Measurements from ENCODE around the gene DOK4. TPM values are rescaled to one million over a fixed set of nuclear protein-coding genes. Genes with fewer than 3 reads are reported as not detected.

Gene DOK4
- total RNA-seq, 1 donor from 2014 or later: 3.6 TPM

DNA sequence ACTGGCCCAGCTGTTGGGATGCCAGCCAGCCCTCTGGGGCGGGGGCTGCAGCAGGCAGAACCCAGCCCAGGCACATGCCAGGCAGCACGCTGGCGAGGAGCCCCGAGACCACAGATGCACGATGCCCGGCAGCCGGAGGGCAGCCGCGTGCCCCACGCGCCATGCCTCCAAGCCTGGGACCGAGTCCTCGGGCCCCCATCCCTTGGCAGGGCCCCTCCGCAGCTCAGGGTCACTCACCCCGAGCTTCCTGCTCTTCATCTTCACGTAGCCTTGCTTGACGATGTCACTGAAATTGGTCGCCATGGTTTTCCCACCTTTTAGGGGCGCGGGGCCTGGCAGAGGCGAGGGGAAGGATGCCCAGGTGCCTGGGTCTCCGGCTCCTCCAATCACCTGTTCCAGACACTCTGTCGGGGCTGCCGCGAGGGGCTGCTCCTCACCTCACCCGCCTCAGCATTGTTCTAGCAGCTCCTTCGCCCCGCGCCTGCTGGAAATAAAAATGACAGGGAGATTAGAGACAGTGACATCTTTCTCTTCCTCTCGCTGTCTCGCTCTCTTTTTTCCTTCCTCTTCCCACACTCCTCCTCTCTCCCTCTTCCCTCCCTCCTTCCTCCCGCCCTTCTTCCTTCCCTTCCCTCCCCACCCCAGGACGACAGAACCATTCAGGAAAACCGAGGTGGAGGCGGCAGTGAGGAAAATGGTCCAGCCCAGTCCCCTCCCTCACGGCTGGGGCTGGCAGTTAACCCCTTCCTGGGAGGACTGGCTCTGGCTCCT lies 6.9 kb downstream of the DOK4 start:
- intact Hi-C loops (cut with micrococcal nuclease): no loop called here

DNA sequence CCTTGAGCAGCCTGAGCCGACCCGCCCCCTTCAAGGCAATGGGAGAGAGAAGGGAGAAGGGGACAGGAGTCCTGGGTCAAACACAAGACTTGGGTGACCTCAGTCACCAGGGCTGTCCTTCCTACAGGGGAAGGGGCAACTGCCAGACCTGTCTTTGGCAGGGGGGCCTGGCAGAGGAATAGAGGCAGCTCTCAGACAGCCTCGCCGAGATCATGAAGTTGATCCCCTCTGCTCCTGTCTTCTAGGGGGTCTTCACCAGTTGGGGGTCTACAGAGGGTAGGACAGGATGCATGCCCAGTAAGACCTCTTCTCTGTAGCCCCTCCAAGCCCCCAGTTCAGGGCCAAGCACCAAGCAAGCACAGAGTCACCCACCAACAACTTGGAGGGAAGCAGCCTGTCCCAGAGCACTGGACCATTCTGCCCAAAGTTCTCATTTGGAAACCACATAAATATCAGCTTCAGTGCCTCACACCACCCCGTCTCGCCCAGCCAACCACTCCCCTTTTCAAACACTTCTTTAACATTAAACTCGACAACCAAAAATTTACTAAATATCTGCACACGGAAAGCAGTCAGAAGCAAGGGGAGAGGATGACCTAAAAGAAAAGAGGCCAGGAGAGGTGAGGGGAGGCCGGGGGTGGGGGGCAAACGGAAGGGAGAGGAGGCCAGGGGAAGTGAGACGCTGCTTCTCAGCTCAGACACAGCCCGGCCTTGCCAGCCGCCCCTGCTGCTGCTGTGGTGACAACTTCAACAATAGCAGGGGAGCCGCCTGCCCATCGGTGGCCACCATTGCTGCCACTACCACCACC lies 7.7 kb downstream of the DOK4 start:
- intact Hi-C loops (cut with micrococcal nuclease): no loop called here

DNA sequence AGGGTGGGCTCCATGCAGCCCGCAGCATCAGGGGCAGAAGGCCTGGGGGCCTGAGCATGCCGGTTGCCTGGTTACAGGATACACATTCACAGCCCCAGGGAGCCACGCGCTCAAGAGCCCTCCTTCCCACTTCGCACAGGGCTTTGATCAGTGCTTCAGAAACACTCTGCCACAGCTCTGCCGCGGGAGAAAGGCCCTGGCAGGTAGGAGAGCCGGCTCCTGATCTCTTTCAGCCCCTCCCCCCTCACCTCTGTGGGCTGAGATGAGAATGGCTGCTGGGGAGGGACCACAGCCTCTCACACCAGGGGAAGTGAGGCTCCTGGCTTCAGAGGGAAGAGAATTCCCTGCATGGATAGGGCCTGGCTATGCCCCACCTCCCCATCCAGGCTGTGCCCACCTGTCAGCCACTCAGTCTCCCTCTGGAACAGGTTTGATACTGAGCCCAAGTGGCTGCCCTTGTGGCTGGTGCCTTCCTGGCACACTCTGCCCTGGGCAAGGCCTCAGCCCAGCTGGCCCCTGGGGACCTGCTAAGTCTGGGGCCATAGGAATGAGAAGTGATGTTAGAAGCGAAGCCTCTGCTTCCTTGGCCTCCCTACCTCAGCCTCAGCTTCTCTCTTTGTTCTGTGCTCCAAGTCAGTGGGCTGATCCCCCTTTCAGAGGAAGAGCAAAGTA lies 8.6 kb downstream of the DOK4 start:
- intact Hi-C loops (cut with micrococcal nuclease): no loop called here

DNA sequence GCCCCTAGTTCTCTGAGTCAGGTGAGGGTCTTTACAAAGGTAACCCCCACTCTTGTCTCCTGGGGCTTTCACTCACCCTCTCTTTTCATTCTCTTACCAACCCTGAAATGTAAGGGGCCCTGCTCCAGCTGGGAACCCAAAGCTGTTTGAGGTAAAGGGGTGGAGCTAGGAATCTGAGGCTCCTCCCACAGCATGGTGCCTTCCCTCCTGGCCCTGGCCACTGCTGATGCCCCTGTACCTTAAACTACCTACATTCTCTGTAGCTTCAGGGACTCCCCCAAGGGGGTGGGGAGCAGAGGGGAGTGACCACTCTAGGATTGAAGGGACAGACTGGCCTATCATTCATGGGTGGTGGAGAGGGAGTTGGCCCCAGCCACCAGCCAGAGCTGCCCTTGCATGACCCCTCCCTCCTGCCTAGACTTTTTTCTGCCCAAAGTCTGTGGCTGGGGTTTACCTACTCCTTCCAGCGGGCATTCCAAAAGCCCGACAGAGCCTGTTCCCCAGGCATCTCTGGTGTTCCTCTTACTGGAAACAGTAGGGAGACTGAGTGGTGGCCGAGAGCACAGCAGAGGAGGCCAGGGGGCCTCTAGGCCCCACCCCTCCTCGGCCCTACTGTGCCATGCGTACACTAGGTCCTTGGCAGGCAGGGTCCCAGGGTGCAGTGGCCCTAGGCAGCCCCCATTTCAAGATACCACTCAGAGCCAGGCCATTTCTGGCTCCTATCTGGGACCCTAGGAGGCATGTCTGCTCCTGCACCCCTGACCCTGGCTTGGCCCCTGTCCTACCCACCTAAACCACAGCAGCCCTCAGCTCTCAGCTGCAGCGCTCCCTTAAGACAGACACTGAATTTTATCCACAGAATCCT lies 9.5 kb downstream of the DOK4 start:
- intact Hi-C loops (cut with micrococcal nuclease): loop anchor here (1.0 kb wide), 3 partner anchors 10 to 43 kb away; partner anchors contain the start of genes CIAPIN1, COQ9 and DOK4

DNA sequence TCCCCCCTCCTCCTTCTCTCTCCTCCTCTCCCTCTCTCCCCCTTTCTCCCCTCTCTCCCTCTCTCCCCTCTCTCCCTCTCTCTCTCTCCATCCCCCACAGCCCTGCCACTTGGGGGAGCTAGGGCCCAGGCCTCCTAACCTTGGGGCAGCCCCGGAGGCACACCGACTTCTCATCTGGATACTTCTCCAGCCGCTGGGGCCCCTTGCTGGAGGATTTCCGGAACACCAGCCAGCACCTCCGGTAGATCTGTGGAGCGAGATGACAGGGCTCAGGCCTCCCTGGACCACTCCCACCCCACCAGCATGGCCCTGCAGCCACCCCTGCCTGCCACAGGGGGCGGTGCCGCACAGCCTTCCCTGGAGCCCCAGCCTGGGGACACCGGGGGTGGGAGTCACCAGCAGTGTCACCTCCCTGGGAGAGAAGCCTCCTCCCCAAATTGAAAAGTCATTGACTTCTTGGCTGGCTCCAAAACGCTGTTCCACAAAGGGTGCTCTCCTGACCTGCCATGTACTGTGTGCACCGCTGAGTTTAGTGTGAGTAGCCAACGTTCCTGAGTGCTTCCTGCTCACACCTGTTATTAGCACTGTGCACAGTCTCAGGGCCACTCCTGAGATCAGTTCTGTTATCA lies 10.5 kb downstream of the DOK4 start:
- intact Hi-C loops (cut with micrococcal nuclease): loop anchor here (1.0 kb wide), 4 partner anchors 10 to 43 kb away; partner anchors contain the start of genes CIAPIN1, COQ9, DOK4 and POLR2C

DNA sequence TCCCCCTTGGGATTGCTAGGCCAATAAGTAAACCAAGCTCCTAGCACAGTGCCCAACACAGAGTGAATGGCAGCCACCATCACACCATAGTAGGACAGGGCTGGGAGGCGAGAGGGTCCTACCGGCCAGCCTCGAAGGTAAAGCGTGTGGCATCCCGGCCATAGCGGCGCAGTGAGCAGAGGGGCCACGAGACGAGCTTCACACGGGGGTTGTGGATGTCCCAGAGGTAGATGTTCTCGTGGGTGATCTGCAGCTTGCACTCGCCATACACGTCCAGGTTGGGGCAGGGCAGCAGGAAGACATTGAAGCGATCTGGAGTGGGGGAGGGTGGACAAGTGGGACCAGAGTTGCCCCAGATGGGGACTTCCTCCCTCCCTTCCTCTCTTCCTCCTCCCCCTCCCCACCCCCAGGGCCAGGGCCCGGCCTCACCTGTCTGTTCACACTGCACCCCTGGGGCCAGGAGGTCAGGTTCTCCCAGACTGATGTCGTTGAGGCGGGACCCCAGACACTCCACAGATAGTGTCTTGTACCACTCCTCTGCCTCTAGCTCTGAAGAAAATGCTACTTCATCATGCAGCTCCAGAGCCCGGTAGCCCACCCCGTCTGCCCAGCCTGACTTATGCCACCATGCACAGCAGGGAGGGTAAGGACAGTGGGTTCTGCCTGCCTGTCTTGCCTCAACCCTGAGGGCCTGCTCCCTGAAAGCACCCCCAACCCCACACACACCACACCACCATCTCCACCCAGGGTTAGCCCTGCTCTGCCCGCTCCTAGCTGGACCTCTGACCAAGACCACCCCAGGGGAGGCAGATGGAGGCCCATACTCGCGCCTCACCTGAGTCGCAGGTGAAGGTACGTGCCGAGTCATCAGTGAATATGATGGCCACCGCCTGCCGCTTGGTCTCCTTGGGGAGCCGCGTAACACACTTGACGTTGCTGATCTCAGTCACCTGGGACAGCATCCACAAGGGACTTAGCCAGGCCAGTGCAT lies 11.3 kb downstream of the DOK4 start:
- intact Hi-C loops (cut with micrococcal nuclease): loop anchor here (1.0 kb wide), 1 partner anchor 13 kb away; the partner anchor contains the start of gene POLR2C

DNA sequence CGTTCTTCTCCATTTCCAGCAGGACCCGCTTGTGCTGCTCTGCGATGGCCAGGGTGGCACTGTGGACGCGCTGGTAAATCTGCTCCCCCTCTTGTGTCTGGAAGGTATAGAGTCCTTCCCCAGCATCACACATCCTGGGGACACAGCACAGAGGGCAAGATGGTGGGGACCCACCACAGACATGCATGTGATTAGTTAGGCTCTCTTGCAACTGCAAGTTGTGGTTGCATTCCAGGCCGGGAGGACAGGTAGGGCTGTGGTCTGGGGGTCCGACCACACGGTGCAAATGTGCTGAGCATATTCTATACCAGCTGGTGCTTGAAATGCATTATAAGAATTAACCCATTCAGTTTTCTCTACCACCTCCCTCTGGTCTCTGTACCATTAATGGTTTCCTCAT lies 12.4 kb downstream of the DOK4 start:
- intact Hi-C loops (cut with micrococcal nuclease): no loop called here

DNA sequence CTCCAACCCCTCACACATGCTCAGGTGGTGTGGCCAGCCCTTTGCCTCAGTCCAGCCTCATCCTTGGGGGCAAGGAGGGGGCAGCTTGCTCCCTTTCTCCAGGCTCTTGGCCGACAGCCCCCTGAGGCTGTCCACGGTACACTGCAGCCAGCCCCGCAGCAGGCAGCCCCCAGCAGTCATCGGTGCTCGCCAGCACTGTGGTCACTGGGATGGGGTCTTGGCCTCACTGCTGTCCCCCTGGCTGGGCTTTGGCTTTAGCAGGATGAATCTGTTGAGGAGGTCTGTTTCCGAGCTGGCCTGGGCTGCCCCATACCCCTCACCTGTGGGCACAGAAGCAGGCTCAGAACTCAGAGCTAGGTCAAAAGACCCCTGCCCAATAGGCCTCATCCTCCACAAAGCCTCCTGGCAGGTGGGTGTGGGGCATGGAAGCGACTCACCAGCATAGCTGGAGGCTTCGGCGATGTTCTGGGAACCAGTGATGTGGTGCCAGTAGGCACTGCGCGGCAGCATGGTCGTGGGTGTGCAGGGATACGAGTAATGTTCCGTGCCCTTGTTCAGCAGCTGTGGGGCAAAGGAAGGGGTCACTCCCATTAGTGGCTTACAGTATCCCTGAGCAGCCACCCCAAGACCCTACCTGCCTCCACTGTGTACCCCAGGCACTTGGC lies 13.0 kb downstream of the DOK4 start:
- intact Hi-C loops (cut with micrococcal nuclease): no loop called here

DNA sequence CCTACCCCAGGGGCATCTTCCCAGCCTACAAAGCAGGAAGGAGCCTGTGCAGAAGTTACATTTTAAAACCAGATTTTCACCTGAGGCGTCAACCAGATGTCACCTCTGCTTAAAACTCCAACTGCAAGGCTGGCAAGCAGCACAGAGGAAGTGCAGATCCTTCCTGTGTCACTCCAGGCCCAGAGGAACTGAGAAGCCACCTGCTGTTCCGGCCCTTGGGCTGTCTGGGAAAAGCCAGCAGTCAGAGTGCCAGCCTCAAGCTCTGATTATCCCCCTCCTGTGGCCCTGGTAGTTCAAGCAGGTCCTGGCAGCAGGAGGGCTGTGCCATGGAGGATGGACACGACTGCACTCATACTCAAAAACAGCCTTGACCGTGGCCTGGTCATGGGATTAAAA lies 13.6 kb downstream of the DOK4 start:
- intact Hi-C loops (cut with micrococcal nuclease): no loop called here

DNA sequence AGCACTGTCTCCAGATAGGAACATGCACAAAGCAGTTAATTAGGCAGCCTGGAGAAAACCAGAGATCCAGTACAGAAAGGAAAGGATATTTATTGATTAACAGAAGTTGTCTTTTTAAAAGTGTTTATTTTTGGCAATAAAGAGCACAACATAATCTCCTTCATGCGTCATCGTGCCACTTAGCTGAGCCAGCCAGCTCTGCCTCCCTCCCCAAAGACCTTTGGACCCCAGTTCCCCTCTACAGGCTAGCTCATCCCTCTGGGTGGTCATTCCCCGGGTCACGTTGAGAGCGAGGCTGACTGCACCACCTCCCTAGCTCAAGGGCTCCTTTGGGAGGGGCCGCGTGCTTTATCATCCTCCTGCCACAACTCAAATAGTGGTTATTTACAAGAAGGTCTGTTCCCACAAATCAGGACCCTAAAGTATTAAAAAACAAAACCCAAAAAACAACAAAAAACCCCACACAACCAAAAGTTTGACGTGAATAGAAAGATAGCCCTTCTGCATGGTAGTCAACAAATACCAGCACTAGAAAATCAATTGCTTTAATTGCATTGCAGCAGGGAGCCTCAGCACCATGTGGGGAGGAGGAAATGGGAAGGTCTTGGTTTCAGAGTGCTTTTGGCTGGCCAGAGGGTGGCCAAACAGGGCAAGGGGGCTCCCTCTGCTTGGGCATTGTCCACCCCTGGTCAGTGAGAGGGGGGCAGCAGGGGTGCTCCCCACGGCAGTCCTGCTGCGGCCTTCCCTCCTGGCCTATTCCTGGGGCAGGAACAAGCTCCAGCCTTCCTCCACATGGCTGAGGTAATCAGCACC lies 14.2 kb downstream of the DOK4 start:
- intact Hi-C loops (cut with micrococcal nuclease): no loop called here

DNA sequence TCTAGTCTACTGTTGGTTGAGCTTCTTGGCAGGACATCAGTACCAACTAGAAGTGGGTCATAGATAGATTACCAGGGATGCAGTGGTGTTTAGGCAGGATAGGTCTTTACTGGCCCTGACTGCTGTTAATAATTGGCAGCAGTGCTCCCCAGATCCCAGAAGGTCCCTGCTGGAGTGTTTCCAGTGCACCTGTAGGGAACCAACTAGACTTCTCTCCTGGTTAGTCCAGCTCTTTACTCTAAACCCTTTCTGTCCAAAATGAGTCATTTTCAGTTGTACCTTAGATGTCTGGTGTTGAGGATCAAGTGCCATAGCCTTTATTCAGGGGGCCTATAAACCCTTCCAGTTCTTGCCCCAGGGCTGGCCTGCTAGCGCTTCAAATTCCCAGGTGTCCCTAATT lies 15.1 kb downstream of the DOK4 start:
- intact Hi-C loops (cut with micrococcal nuclease): no loop called here

DNA sequence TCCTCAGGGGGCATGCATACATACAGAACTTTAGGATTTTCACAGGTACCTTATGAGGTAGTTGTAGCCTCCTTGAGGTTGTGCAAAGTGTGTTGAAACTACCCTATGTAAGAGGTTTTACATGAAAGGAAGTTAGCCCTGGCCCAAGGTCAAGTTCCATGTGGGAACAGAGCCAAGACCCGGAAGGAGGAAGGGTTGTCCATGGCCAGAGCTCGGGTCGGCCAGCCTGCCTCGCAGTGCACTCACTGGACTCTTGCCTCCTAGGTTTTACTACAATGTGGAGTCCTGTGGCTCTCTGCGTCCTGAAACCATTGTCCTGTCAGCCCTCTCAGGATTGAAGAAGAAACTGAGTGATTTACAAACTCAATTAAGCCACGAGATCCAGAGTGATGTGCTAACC lies 15.6 kb downstream of the DOK4 start:
- intact Hi-C loops (cut with micrococcal nuclease): no loop called here

DNA sequence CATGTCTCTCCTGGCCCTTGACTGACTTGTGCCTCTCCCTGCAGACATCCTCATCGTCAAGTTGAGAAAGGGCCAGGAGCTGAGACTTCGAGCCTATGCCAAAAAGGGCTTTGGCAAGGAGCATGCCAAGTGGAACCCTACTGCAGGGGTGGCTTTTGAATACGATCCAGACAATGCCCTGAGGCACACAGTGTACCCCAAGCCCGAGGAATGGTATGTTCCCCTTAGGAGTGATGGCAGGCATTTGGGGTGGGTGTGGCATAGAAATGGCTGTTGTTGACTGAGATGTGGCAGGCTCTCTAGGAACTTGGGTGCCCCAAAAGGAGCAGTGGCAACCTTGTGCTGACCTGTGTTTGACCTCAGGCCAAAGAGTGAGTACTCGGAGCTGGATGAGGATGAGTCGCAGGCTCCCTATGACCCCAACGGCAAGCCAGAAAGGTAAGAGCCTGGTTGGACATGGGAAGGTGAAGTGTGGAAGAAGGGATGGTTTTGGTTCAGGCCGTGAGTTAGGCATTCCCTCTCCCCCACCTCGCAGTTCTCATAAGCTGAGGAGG lies 16.3 kb downstream of the DOK4 start:
- intact Hi-C loops (cut with micrococcal nuclease): no loop called here

DNA sequence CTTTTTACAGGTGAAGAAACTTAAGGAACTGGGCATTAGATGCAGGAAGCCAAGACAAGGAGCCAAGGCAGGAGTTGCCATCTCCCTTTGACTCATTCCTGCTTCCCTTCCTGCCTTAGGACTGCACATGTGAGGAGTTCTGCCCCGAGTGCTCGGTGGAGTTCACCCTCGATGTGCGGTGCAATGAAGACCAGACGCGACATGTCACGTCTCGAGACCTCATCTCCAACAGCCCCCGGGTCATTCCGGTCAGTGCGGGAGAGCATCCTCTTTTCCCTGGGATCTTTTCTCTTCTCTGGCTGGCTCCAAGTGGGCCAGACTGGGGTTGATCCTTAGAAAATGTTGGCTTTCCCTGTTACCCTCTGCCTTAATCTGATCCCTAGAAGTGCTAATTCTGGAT lies 17.2 kb downstream of the DOK4 start:
- intact Hi-C loops (cut with micrococcal nuclease): no loop called here

DNA sequence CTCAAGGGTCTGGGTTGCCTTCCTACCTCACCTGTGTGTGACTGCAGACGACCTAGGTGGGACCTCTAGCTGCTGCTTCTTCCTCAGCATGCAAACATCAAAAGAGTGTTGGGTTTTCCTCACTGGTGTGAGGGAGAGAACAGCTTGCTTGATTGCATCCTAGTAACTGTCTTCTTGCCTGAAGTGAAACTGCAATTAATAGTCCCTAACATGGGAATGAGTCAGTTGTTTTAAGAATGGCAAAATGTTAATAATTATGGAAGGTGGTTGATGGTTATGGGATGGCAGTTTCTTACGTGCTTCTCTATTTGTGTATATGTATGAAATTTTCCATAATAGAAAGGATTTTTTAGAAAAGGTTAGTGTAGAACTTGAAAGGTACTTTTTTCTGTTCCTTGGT lies 17.9 kb downstream of the DOK4 start:
- intact Hi-C loops (cut with micrococcal nuclease): no loop called here

DNA sequence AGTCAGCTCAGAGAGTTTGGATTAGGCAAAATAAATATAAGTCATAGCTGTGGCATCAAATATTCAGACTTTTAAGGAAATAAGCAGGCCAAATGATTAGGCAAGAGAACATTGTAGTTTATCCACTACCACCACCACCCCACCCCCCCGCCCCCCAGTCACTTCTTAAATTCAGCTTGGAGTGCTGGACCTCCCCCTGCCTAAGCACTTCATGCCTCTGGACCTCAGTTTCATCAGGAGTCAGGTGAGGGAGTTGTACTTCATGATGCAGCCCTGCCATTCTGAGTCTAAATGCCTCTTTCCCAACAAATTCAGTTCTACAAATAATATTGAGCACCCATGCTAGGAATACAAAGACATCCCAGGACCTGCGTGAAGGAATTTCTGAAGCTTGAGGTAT lies 21.8 kb downstream of the DOK4 start:
- intact Hi-C loops (cut with micrococcal nuclease): no loop called here

DNA sequence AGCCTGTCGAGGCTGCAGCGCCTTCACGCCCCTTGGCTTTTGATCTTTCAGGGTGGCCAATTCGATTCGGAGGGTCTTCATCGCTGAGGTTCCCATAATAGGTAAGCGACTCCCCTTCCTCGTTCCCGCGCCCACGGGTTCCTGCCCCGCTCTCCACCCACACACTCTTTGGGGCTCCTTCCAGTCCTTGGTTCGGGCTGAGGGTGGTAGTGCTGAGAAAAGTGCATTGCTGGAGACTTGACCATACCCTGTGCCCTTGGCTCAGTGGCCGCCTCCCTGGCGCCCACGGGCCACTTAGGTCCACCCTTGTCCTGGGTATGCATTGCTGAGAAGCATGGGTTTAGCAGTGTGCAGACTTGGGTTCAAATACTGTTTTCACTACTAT lies 23.3 kb downstream of the DOK4 start:
- intact Hi-C loops (cut with micrococcal nuclease): loop anchor here (1.0 to 2.0 kb wide), 11 partner anchors 12 to 1012 kb away; partner anchors contain the start of genes CCDC102A, CIAPIN1, COQ9 and DOK4
